Measurements from ENCODE around the gene NNT. TPM values are rescaled to one million over a fixed set of nuclear protein-coding genes. Genes with fewer than 3 reads are reported as not detected.

The NNT gene
- total and polyA plus RNA-seq, 2 of the 8 experiments (the other 6 are each of a cell fraction or from before 2014, with no cell fraction given): 11.0 to 22.2 TPM

GRCh38 chr5:43569236-43569746 is 33.7 kb upstream of the NNT start (continued):
- TF ChIP-seq CHD7 (IDR thresholded peaks at IDR 0.05; ENCODE audit: insufficient replicate concordance, low read length) (no peak), TEAD4 (IDR thresholded peaks at IDR 0.05; ENCODE audit: low read depth, low read length) (no peak), POLR2AphosphoS5 (IDR thresholded peaks at IDR 0.05; ENCODE audit: low read depth, low read length) (no peak), FOSL1 (IDR thresholded peaks at IDR 0.05; ENCODE audit: insufficient read depth, low read depth, low read length) (no peak), E2F6 (IDR thresholded peaks at IDR 0.05) (no peak), CEBPB (IDR thresholded peaks at IDR 0.05; ENCODE audit: low read depth, low read length) (no peak), NRF1 (IDR thresholded peaks at IDR 0.05; ENCODE audit: low read depth, low read length) (no peak), TAF7 (optimal IDR thresholded peaks at IDR 0.05; ENCODE audit: borderline replicate concordance, low read depth, low read length) (no peak), POLR2A (IDR thresholded peaks at IDR 0.05; ENCODE audit: control extremely low read depth in 1 of 2, low read depth in 2 of 2, low read length in 2 of 2) (no peak), CHD2 (IDR thresholded peaks at IDR 0.05; ENCODE audit: low read length) (no peak), ATF3 (IDR thresholded peaks at IDR 0.05; ENCODE audit: insufficient read depth, low read depth, low read length) (no peak), SIRT6 (IDR thresholded peaks at IDR 0.05; ENCODE audit: low read length) (no peak)
